ENCODE data around the gene EHD2.
"Not testable (repeated sequence)": the region's sequence is repeated elsewhere in the genome, so short reads cannot be mapped to it uniquely, and the experiment has no call there.

EHD2 gene

GRCh38 chr19:47750752-47751151, 37.5 kb downstream of the EHD2 start:
- no peak for DNase-seq (ENCODE audit: low read depth)

DNA sequence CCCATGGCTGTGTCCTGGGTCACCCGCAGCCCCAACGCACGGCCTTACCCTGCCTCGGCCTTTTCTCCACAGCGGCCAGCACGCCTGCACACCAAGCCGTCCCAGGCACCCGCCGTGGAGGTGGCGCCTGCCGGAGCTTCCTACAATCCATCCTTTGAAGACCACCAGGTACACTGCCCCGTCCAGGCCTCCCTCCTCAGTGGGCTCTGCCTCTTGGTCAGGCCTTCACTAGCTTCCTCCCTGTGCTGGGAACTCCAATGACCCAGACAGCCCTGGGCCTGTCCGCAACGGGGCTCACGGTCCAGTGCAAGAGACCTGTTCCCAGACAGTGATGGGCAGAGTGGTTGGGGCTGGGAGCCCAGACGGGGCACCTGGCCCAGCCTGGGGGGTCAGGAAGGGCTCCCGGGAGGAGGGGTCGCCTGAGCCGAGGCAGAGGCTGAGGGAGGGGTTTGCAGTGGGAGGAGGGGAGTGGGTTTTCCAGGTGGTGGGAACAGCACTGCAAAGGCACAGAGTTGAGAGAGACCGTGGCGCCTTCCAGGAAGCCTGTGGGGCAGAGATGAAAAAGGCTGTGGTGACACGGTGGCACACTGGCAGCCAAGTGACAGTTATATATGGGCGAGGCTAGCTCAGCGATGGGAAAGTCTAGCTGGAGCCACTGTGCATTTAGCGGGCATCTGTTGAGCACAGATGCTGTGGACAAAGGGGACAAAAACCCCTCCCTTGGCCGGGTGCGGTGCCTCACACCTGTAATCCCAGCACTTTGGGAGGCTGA, 39.4 kb downstream of the EHD2 start:
- DNase-seq (ENCODE audit: low read depth), result no peak

DNA sequence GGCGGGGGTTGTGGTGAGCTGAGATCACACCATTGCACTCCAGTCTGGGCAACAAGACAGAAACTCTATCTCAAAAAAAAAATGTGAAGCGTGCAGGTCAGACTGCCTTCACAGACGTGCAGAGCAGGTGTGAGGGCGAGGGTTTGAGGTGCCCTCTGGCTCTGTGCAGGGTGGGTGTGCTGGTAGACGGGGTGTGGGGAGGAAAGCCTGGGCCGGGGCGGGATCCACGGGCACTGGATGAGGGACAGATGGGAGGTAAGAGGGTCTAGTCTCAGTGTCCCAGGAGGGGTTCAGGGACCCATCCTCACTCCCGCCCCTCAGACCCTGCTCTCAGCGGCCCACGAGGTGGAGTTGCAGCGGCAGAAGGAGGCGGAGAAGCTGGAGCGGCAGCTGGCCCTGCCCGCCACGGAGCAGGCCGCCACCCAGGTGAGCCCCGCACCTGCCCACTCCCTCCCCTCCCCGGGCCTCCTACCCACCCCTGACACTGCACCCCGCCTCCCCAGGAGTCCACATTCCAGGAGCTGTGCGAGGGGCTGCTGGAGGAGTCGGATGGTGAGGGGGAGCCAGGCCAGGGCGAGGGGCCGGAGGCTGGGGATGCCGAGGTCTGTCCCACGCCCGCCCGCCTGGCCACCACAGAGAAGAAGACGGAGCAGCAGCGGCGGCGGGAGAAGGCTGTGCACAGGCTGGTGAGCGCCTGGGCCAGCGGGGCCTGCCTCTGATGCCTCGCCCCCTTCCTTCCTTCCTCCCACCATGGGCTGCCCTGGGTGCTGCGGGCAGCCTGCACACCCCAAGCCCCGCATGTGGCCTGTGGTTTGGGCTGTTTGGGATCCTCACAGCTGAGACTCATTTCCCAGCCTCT, 41.2 kb downstream of the EHD2 start:
- no peak for DNase-seq (ENCODE audit: low read depth)

GRCh38 chr19:47755065-47755761, 42.0 kb downstream of the EHD2 start:
- DNase-seq (ENCODE audit: low read depth), result no peak

DNA sequence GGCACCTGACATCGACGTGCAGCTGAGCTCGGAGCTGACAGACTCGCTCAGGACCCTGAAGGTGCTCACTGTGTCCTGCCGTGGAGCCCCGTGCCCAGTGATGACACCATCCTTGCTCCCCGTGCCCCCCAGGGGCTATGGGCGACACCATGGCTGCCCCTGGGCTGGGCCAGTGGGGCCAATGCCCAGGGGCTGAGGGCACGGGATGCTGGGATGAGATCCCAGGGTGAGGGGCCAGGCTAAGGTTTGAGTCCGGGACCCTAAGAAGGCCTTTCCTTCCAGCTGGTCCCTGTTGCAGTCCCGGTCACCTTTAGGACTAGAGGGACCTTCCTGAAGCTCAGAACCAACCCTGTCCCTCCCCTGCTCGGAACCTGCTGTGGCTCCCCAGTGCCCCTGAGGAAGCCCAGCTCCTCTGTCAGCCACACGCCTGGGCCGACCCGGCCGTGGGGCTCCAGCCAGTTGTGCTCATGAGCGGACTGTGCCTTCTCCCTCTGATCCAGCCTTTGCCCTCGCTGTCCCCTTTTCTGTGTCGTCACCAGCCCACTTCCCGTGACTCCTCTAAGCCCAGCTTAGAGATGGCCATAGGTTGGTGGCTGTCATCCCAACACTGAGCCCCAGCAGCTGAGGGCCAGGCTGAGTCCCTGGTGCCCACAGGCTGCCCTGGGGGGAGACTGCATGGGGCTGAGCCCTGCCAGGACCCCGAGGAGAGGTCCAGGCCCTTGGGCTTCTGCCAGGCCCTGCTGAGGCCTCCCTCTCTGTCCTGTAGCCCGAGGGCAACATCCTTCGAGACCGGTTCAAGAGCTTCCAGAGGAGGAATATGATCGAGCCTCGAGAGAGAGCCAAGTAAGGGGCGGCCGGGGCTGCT, 42.8 kb downstream of the EHD2 start:
- DNase-seq (ENCODE audit: low read depth), result no peak

DNA sequence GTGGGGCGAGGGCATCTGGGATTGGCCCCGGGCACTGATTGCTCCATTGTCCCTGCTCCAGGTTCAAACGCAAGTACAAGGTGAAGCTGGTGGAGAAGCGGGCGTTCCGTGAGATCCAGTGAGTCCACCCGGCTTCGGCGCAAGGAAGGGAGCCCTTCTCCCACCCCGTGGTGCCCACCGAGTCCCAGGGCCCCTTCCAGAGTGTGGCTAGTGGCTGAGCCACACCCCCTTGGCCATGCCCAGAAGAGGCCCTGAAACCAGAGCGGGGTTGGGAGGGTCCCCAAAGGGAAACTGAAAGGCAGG, 43.4 kb downstream of the EHD2 start:
- no peak for DNase-seq (ENCODE audit: low read depth)

DNA sequence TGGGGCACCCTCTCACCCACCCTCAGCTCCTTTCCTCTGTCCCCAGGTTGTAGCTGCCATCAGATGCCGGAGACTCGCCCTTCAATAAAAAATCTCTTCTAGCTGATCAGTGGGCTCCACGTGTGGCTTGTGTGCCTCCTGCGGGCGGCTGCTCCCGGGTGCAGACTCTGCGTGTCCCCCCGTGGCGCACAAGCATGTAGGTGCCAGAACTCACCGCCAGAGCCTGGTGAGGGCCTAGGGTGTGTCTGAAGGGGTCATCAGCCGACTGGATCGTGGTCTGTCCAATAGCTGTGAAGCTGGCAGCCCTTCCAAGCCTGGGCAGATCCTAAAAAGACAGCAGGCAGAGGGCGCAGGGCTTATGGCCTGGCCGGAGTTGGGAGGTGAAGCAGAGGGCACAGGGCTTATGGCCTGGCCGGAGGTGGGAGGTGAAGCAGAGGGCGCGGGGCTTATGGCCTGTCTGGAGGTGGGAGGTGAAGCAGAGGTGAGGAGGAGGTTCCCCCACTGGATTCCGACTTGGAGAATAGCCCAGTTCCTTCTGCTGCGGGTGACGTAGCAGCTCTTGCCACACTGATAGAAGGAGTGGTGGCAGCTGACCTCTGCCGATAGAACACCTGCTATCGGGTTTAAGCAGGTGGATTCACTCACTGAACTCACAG, 43.9 kb downstream of the EHD2 start:
- DNase-seq (ENCODE audit: low read depth), result no peak

DNA sequence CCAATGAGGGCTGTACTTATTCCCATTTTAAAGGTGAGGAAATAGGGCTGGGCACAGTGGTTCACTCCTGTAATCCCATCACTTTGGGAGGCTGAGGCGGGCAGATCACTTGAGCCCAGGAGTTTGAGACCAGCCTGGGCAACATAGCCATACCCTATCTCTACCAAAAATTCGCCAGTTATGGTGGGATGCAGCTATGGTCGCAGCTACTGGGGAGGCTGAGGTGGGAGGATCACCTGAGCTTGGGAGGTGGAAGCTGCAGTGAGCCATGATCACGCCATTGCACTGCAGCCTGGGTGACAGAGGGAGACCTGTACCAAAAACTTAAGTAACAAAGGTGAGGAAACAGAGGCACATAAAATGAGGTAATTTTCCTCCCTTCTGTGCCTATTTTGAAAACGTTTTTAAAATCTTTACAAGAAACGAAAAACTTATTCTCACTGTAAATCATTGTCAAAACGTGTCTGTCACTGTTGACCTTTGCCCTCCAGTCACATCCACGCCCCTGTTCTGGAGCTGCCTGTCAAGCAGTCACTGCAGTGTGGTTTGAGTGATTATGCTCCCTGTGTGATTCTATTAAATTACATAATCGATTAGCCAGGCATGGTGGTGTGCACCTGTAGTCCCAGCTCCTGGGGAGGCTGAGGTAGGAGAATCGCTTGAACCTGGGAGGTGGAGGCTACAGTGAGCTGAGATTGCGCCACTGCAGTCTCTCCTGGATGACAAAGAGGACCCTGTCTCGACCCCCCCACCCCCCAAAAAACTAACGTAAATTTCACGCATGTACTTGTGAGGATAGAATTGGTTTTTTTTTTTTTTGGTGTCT, 44.6 kb downstream of the EHD2 start:
- DNase-seq (ENCODE audit: low read depth), result no peak

DNA sequence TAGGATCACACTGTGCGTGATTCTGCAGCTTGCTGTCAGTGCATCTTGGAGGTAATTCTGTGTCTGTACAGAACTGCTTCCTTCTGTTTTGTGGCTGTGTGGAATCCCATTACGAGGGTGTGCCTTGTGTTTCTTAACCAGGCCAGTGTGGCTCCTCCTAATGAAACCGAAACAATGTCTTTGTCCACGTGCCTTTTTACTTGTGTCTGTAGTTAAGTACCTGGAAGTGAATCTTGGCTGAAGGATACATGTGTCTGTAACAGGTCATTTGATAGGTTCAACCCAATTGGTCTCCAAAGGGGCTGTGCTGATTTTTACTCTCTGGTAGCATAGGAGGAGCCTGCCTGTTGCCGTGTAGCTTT, 45.2 kb downstream of the EHD2 start:
- DNase-seq (ENCODE audit: low read depth), result no peak

- no peak for DNase-seq (ENCODE audit: low read depth)
Measured at GRCh38 chr19:47760632-47760999, 47.4 kb downstream of the EHD2 start.

GRCh38 chr19:47761566-47761965, 48.3 kb downstream of the EHD2 start:
- DNase-seq (ENCODE audit: low read depth), result no peak

GRCh38 chr19:47762151-47762550, 48.9 kb downstream of the EHD2 start:
- DNase-seq (ENCODE audit: low read depth), result no peak

DNA sequence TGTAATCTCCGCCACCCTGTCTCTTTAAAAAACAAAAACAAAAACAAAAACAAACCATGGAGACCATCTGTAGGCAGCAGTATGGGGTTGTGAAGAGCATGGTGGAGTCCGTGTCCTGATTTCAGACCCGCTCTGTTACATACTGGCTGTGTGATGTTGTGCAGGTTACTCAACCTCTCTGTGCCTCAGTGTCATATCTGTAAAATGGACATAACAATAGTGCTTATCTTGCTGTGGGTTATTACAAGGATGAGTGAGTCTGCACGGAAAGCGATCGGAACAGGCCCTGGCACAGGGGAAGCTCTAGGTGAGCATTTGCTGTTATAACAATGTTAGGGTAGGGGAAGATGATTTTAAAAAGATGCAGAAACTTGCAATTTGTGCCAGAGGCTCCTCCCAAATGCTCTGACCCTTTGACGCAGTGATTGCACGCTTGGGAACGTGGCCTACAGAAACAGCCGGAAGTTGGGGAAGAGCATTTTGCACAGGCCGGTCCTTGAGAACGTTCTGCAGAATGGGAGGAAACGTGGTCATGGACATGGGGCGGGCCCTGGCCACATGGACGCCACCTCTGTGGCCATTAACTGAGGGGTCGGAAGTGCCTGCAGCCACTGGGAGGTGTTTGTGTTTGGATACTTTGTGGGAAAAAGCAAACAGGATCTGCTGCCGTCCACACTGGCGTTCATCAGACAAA, 49.5 kb downstream of the EHD2 start:
- no peak for DNase-seq (ENCODE audit: low read depth)

GRCh38 chr19:47764705-47765104, 51.5 kb downstream of the EHD2 start:
- DNase-seq (ENCODE audit: low read depth), result not testable (repeated sequence)

GRCh38 chr19:47765523-47766358, 52.5 kb downstream of the EHD2 start:
- DNase-seq (ENCODE audit: low read depth), result no peak

GRCh38 chr19:47766359-47766620, 53.1 kb downstream of the EHD2 start:
- DNase-seq (ENCODE audit: low read depth), result no peak

GRCh38 chr19:47766670-47767069, 53.4 kb downstream of the EHD2 start:
- no peak for DNase-seq (ENCODE audit: low read depth)

- no peak for DNase-seq (ENCODE audit: low read depth)
Measured at GRCh38 chr19:47767349-47767748, 54.1 kb downstream of the EHD2 start.

- no peak for DNase-seq (ENCODE audit: low read depth)
Measured at GRCh38 chr19:47768604-47769003, 55.4 kb downstream of the EHD2 start.

Data from fibroblast of the conjunctiva (primary cell).